HG03342 (cell line): ENCODE measurements around the gene TP53TG3E.
"Not testable (repeated sequence)": the region's sequence is repeated elsewhere in the genome, so short reads cannot be mapped to it uniquely, and the experiment has no call there.

Experiments
- ATAC-seq: cut with Tn5 transposase; IDR thresholded peaks from one replicate; pipeline ENCODE4 v1.9.1; 2021; ENCODE audit warnings: mild to moderate bottlenecking, moderate library complexity; ENCODE audit not compliant: unreplicated experiment

TP53TG3E gene, protein sequence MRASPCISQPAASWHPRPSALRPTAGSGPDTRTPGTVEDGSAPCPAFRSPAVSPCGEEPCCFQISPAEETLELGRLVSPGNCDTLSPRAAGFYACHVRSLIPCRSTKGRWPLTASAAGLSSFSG

DNA sequence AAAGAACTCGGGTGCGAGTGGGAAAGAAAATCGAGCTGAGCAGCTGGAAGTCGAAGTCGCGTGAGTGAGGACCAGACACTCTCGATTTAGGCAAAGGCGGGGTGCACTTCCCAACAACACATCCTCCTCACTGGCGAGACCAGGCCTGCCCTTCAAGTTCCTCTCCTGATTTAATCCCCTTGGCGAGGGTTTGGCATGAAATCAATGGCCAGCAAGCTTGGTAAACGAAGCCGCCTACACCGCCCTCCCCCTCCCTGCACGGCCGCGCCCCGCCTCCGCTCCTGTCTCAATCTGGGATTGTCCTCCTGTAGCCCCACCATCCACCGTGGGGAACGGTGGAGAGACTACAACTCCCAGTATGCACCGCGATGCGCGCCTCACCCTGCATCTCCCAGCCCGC lies at the start of gene TP53TG3E:
Gene TP53TG3E, plus strand, starts transcription at position 301 of the 400 bp plus-strand sequence. Its CDS starts 68 bp downstream, at position 369.
- not testable (repeated sequence) for ATAC-seq

GRCh38 chr16:33336226-33337012 lies 32.3 kb downstream of the TP53TG3E start:
- ATAC-seq, result not testable (repeated sequence)

GRCh38 chr16:33337627-33338542 lies 33.8 kb downstream of the TP53TG3E start:
- ATAC-seq, result not testable (repeated sequence)

GRCh38 chr16:33338543-33338951 lies 34.4 kb downstream of the TP53TG3E start:
- ATAC-seq, result not testable (repeated sequence)

- not testable (repeated sequence) for ATAC-seq
These were observed 35.3 kb downstream of the TP53TG3E start for GRCh38 chr16:33339093-33340061.
